Activated effector memory CD4-positive, alpha-beta T cell treated with anti-CD3 and anti-CD28 coated beads, Interleukin-2, amount 50 U/mL, for 16 hours (primary cell): ENCODE data around the gene PTGDS.

ENCODE experiments used
- DNase-seq: peaks from one replicate; pipeline ENCODE4 v3.0.0-alpha.2; 2020

The PTGDS gene

DNA sequence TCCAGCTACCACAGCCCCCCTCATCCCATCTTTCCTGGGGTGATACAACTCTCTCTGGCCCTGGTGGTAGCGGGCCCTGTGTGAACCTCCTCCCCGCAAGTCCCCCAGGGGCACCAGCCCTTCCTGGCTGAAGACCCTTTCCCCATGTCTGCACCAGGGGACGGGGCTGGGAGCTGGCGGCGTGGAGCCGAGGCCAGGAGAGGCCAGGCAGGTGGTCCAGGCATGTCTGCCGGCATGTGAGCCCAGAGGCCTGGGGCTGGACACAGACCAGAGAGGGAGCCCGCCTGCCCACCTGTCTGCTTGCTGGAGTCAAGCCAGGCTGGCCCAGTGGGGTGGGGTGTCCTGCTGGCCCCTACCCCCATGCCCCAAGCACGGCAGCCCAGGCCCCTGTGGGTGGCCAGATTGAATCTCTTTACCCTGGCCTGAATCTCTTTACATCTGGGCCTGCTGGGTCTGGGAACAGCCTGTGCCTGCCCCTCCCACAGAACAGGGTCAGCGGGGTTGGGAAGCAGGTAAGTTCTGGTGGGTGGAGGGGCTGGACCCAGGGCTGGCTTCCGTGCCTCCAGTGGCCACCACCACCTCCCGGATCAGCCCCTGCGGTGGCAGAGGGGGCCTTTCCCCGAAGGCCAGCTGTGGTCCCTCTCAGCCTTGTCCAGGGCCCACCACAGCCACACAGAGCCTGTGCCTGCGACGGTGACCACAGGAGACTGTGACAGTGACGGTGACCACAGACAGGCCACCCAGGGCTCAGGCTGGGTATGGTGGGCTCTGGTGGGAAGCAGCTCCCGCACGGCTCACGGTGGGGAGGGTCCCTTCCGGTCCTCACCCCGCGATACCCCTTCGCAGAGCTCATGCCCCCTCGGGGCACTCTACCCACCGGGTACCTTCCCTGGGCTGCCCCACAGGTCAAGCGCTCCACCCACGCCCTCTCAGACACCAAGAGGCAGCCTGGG is 18.1 kb upstream of the PTGDS start:
- no peak for DNase-seq

DNA sequence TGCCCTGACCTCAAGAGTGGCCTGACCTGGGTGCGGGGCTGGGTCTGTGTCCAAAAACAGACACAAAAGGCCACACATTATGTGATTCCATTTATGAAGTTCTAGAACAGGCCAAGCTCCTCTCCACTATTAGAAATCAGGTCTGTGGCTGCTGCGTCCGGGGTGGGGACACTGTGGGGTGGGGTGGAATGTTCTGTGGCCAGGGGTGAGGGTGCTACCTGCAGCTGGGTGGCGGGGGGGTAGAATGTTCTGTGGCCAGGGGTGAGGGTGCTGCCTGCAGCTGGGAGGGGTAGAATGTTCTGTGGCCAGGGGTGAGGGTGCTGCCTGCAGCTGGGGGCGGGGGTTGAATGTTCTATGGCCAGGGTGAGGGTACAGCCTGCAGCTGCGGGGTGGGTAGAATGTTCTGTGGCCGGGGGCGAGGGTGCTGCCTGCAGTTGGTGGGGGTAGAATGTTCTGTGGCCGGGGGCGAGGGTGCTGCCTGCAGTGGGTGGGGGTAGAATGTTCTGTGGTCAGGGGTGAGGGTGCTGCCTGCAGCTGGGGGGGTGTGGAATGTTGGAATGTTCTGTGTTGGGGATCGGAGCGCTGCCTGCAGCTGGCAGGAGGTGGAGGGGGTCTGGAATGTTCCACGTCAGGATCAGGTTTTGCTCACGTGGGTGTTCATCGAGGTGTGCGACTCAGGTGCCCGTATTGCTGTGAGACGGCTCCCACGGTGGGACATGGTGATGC is 16.9 kb upstream of the PTGDS start:
- DNase-seq = no peak

DNA sequence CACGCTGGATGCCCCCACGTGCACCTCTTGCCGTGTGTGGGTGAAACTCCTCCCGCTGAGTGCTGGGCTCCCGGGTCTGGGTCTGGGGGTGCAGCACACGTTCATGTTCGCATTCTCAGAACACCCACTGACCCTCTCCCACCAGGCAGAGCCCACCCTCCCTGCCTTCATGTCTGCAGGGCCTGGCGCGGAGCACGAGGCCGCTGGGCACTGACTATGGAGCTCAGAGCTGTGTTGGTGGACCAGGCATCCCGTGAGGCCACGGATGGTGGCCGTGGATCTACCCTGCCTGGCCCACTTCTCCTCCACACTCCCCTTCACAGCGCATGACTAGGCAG is 16.4 kb upstream of the PTGDS start:
- no peak for DNase-seq

DNA sequence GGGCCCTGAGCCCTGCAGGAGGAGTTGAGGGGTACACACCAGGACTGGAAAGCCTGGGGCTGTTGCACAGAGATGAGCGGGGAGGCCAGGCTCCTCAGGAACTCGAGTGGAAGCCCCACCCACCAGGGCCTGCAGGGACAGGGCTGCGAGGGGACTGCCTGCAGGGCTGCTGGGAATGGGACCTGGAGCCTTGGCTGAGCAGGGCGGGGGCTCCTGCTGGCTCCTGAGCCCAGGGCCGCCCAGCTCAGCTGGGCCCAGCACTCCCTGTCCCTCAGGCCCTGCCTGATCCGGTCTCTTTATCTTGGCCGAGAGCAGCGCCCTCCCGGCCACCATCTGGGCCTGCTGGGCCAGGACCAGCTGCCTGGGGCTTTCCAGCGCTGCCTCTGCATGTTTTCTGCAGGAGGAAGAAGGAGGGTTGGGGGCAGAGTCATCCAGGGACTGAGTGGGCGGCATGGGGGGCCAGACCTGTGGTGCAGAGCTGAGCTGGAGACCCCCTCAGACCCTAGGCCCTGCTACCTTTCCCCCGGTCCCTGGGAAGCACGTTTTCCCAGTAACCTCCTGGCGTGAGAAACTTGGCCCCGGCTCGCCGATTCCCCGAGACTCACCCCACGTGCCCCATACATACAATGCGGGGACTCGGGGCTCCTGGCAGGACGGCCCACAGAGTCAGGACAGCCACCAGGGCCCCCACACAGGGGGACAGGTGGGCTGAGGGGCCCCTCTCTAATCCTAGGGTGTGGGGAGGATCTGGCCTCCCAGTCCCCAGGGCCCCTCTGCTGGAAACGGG is 15.8 kb upstream of the PTGDS start:
- no peak for DNase-seq

DNA sequence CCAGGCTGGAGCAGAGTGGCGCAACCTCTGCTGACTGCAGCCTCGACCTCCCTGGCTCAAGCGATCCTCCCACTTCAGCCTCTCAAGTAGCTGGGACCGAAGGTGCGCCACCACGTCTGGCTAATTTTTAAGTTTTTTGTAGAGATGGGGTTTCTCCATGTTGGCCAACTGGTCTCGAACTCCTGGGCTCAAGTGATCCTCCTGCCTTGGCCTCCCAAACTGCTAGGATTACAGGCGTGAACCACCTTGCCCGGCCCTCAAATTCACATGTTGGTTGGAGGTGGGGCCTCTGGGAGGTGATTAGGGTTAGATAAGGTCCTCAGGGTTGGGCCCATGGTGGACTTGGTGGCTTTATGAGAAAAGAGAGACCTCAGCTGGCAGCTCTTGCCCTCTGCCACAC is 15.1 kb upstream of the PTGDS start:
- DNase-seq = no peak

DNA sequence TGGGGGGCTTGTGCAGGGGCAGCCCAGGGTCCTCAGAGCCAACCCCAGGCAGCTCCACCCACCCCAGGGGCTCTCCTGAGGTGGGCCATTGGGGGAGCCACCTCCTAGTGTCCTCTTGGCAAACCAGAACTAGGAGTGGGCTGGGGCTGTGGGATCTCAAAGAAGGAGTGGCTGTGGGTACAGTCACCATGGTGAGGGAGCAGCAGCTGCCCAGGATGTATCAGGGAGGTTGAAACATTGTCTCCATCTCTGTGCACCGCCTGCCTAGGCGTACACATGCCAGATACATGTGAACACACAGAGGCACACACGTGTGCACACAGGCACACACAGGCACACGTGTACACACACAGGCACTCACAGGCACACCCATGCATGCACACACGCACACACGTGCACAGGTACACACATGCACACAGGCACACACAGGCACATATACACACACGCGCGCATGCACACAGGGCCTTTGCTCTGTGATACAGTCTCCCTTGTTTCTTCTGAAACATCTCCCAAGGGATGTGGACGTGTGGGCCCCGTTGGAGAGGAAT is 14.5 kb upstream of the PTGDS start:
- no peak for DNase-seq

DNA sequence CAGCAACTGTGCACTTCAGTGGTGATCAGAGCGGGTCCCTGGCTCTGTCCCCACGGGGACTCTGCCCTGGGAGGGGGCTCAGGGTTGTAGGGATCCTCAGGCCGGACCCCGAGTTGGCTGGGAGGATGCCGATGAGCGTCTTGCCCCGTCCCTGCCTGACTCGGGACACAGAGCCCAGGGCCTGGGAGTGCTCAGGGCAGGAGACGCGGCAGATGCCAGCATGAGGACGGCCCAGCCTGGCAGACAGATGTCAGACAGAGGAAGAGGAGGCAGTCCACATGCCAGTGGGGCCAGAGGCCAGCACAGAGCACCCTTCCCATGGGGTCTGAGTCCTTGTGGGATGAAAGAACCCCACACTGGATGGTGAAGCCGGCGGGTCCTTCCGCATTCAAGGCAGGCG is 14.0 kb upstream of the PTGDS start:
- DNase-seq = no peak

DNA sequence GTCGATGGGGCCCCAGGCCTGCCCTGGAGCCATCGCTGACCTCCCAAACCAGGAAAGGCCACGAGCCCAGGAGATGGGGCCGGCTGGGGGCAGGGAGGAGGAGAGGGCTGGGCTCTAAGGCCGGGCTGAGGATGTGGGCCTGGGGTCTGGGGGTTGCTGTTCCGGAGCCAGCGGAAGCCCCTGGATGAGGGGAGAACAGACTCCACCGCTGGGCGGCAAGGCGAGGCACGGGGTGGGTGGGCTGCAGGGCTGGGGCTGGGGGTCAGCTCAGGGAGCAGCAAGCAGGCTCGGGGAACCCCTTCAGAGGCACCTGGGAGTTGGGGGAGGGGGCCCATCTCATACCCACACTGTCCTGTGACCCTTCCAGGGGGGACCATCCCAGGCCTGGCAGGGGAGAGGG is 13.6 kb upstream of the PTGDS start:
- no peak for DNase-seq

DNA sequence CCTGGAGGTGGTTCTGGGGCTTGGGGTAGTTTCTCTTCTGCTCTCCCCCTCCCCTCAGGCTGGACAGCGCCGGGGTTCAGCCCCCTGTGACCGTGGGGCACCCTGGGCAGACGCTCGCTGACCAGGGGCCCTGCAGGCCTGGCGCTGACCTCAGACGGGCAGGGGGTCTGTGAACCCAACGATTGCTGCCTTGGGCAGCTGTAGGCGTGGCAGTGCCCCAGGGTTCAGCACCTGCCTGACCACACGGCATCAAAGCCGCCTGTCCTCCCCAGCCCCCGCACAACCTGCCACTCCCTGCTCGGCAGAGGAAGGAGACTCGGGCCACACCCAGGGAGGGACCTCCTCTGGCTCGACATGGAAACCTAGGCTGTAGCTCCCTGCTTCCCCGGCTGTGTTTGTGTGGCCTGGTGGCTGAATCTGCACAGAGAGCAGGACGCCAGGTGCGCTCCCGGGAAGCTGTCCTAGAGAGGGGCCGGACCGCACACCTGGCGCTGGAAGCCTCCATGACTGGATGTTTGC is 13.1 kb upstream of the PTGDS start:
- no peak for DNase-seq

DNA sequence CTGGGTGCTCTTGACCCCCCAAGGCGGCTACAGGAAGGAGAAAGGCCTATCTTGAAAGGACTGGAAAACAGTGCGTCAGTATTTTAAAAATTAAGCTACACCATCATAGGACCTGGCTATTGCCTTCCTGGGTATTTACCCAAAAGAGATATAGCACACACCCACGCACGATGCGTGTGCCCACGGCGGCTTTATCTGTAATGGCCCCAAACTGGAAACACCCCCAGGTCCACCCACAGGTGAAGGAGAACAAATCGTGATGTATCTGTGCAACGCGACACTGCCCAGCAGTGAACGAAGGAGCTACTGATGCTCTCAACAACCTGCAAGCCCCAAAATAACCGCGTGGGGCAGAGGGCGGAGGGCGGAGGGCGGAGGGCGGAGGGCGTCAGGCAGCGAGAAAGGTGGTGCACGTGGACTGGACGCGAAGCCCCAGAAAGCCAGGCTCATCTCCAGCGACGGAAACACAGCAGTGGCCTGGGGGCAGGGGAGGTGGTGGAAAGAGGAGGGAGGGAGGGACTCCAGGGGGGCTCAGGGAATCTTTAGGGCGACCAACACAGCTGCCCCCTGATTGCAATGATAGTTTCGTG is 12.4 kb upstream of the PTGDS start:
- no peak for DNase-seq

DNA sequence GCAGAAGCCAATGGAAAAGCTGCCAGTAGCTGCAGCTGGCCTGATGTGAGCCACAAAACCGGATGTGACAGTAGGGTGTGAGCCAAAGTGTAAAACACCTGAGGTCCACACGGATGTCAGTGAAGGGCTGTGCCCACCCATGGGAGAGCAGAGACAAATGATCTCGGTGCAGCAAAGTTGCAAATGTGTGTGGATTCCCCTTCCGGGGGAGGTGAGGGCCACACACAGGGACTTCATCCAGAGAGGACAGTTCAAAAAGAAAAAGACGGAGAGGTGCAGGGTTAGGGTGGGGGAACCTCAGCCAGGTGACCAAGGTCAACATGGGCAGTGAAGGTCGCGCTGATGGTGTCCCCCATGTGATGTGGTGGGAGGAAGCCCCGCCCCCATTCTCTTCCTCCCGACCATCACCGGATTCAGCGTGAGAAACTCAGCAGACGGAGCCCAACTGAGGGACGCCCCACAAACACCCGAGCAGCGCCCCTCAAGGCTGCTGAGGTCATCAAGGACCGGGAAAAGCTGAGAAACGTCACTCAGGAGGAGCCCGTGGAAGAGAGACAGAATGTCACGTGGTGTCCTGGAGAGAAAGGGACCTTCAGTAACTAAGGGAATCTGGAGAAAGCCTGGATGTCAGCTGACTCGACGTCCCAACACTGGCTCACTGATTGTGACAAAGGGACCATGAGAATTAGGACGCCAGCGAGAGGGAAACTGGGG is 11.4 kb upstream of the PTGDS start:
- peak; percentile 74 for DNase-seq

DNA sequence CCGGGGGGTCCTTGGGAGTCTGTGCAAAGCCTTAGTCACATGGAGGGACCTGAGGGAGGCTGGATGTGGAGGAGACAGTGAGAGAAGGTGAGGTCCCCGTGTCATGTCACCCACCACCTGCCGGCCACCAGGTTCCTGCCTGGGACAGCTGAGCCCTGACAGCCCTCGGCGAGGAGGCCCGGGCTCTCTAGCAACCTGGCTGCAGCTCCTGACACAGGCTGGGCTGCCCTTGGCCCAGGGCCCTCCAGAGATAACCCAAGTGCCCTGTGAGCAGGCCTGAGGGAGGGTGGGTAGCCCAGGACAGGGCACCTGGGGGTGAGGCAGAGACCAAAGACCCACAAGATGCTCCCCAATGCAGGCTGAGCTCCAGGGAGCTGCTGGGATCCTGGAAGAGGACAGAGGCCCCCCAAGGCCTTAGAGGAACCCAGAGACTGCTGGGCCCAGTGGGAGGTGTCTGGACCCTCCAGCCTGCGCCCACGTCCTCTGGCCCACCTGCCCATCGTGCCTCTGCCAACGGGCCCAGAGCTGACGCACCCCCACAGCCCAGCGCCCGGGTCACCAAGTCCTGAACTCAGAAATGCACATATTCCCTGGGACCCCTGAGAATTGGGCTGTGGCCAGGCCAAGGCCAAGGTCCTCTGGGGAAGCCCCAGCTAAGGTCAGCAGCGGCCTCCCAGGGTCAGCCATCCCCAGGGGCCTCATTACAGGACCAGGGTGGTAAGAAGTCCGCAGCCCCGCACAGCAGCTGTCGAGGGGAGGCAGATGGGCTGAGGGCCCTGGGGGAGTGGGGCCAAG is 8.8 kb upstream of the PTGDS start:
- DNase-seq = no peak

DNA sequence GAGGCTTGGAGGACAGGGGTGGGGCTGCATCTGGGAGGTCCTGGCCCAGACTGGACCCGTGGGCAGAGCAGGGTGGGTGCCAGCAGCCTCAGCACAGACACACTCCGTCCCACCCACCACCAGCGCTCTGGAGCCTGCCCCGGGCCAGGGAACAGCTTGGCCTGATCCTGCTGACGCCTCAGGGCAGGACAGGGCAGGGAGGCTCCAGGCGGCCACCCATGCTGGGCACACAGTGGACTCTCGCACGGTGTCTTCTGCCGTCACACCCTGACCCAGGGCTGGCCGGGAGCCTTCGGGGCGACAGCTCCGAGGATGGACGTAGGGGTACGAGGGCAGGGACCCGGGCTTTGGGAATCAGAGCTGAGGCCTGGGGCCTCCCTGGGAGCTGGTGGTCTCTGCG is 8.2 kb upstream of the PTGDS start:
- DNase-seq = no peak

DNA sequence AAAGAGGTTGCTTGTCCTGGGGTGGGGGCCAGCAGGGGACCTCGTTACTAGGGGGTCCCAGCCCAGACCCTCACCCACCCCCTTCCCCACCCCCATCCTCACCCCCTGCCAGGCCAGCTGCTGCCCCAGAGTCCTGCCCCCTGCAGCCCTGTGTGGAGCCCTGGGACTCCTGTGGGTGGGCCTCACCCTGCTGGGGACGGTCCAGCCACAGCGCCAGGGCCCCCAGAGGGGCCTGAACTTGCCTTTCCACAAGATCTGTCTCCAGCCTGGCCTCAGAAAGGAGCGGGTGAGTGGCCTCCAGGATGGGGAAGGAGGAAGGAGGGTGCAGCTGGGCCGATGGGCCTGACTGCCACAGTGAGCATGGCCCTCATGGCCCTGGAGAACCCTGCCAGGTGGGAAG is 7.5 kb upstream of the PTGDS start:
- DNase-seq = no peak

DNA sequence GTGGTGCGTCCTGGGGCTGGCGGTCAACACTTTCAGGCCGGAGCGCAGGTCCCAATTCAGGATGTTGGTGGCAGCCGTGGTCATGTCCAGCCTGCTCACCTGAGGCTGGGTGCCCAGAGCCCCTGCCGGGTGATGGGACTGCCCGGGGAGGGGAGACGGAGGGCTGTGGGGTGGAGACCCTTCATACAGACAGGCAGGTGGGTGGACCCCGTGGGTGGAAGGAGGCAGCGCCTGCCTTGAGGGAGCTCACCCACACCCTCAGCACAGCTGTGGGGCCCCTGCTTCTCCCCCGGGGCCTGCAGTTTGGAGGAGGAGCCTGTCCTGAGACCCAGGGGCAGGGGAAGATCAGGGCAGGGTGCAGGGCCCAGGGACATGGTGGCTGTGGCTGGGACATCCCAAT is 6.9 kb upstream of the PTGDS start:
- DNase-seq = no peak

DNA sequence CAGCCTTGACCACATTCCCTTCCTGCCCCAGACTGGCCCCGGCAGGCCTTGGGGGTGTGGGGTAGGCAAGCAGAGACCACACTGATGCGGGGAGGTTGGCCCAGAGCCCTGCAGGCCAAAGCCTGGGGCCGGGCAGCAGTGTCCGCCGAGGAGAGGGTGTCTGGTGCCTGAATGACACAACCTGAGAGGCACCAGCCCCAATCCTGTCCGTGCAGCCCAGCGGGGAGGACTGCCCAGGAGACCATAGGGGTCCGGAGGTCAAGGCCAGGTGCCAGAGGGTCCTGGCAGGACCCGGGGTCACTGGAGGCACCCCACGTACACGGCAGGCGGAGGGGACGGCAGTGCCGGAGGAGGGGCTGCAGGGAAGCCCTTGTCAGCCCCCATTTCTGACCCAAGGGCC is 5.6 kb upstream of the PTGDS start:
- DNase-seq = no peak

DNA sequence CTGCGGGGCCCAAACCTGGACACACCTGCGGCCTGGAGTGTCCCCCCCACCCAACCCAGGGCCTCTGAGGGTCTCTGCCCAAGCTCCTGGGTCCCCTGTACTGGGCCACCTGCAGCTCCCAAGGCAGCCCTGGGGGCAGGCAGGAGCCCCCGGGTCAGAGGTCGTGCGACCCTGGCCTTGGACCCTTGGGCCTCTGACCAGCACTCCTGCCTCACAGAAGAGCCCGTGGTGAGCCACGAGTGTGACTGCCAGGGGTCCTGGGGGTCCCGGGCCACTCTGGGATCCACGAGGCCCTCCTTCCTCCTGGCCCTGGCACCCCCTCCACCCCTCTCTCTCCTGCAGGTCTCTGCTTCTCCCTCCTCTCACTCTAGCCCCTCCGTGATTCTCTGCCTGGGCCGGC is 5.0 kb upstream of the PTGDS start:
- no peak for DNase-seq

DNA sequence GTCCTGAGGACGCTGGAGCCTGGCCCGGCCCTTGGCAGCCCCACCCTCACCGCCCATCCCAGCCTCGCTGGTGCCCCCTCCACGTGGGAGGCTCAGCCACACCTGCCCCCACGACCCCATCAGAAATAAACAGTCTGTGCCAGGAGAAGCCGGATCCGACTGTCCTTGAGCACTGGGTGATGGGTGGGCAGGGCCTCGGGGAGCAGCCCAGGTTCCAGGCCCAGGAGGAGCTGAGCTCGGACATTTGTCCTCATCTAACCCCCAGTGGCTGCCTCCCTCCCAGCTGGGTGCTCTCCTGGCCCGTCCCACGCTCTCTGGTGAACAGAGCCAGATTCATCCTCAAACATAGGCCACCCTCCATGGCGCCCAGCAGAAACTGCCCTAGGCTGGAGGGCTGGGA is 4.6 kb upstream of the PTGDS start:
- DNase-seq = no peak

DNA sequence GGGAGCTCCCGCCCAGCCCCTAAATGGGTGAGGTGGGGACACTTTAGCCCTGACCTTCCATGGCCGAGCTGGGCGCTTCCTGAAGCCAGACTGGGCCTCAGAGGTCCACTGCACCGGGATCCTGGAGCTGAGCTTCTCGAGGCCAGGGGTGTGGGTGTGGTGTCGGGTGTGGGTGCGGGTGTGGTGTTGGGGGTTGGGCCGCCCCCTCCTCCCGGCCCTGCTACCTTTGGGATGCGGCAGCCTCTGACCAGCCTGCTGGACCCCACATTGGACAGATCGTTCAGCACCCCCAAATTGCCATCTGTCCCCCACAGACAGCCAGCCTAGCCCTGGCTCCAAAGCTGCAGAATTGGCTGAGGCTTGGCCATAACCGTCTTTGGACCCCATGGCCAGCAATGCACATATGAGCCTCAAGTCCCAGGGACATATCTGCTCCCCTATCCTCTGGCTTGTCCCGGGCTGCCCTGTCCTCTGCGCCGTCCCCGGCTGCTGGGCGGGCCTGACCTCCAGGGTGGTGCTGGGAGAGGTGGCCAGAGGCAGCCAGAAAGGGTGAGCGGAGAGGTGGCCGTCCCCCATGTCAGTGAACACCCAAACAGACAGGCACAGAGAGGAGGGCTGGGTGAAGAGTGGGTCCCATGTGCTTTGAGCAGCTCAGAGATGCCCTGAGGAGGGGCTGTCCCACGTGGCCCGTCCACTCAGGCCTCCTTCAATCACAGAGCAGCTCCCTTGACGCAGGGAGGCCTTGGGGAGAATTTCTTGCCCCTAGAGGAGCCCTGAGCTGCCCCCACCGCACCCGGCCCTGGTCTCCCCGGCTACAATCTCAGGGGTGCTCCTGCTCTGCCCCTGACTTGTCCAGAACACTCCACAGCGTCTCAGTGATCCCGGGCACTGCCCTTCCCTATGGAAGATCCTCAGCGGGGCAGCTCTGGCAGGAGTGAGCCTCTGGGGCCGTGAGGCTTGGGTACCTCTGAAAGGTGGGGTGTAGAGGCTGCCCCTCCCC is 3.4 kb upstream of the PTGDS start:
- DNase-seq = no peak
